Measurements from ENCODE around the gene MERTK. TPM values are rescaled to one million over a fixed set of nuclear protein-coding genes. Genes with fewer than 3 reads are reported as not detected.

The MERTK gene
- total and polyA plus RNA-seq, 2 of the 13 experiments (the other 11 are each of a cell fraction or from before 2014, with no cell fraction given) = 37.3 to 44.7 TPM

GRCh38 chr2:111897924-111898702 is at the start of gene MERTK (continued):
- TF ChIP-seq ZNF513 (CRISPR knock-in tag; conservative IDR thresholded peaks at IDR 0.05) = no peak
- TF ChIP-seq POLR2A (IDR thresholded peaks at IDR 0.05; ENCODE audit: insufficient read depth in 1 of 2, low read depth in 2 of 2, low read length in 2 of 2) = peak; percentile 90 to 92
- TF ChIP-seq ZNF460 (CRISPR knock-in tag; IDR thresholded peaks at IDR 0.05; ENCODE audit: borderline replicate concordance) = no peak; the same call in 1 of the 2 replicates
- peak; percentile 89 for TF ChIP-seq ZSCAN25 (CRISPR knock-in tag; IDR thresholded peaks at IDR 0.05)
- TF ChIP-seq KDM6A (CRISPR knock-in tag; IDR thresholded peaks at IDR 0.05; ENCODE audit: low read depth) = no peak
- no peak for TF ChIP-seq THYN1 (CRISPR knock-in tag; IDR thresholded peaks at IDR 0.05; ENCODE audit: borderline replicate concordance, low read depth)
- TF ChIP-seq CCDC6 (CRISPR knock-in tag; IDR thresholded peaks at IDR 0.05) = peak; percentile 97
- TF ChIP-seq TEAD2 (CRISPR knock-in tag; IDR thresholded peaks at IDR 0.05) = no peak
- peak; percentile 73 for TF ChIP-seq MEIS2 (CRISPR knock-in tag; IDR thresholded peaks at IDR 0.05)
- TF ChIP-seq ZZZ3 (CRISPR knock-in tag; IDR thresholded peaks at IDR 0.05; ENCODE audit: borderline replicate concordance) = no peak
- TF ChIP-seq ZNF296 (CRISPR knock-in tag; conservative IDR thresholded peaks at IDR 0.05) = no peak
- TF ChIP-seq ZNF558 (CRISPR knock-in tag; IDR thresholded peaks at IDR 0.05; ENCODE audit: borderline replicate concordance) = no peak; the same call in 1 of the 2 replicates
- TF ChIP-seq NFYB (CRISPR knock-in tag; IDR thresholded peaks at IDR 0.05) = no peak; the same call in 1 of the 2 replicates
- no peak for TF ChIP-seq IRX3 (CRISPR knock-in tag; IDR thresholded peaks at IDR 0.05; ENCODE audit: borderline replicate concordance, low read depth)
- TF ChIP-seq DZIP1 (CRISPR knock-in tag; IDR thresholded peaks at IDR 0.05) = no peak; the same call in 1 of the 2 replicates
- TF ChIP-seq CBX2 (IDR thresholded peaks at IDR 0.05; ENCODE audit: low read depth, low read length) = no peak
- no peak for TF ChIP-seq CBX2 (CRISPR knock-in tag; IDR thresholded peaks at IDR 0.05; ENCODE audit: low read depth)
- no peak for TF ChIP-seq ZMYM2 (CRISPR knock-in tag; IDR thresholded peaks at IDR 0.05)
- no peak for TF ChIP-seq ZC3H13 (CRISPR knock-in tag; IDR thresholded peaks at IDR 0.05)
- TF ChIP-seq ZNF773 (CRISPR knock-in tag; IDR thresholded peaks at IDR 0.05; ENCODE audit: borderline replicate concordance) = peak; percentile 83; the same call in 1 of the 2 replicates
- TF ChIP-seq SRSF9 (IDR thresholded peaks at IDR 0.05; ENCODE audit: borderline replicate concordance, insufficient read depth, low read depth, low read length, poor library complexity, severe bottlenecking) = no peak
- TF ChIP-seq ZNF280B (CRISPR knock-in tag; IDR thresholded peaks at IDR 0.05; ENCODE audit: borderline replicate concordance) = peak; percentile 87
- no peak for TF ChIP-seq SMARCE1 (IDR thresholded peaks at IDR 0.05; ENCODE audit: borderline replicate concordance)
- TF ChIP-seq NR2C2 (CRISPR knock-in tag; IDR thresholded peaks at IDR 0.05; ENCODE audit: borderline replicate concordance) = 0 out of 2 replicates have a peak, but pooled peaks have one; percentile 51
- TF ChIP-seq ZNF614 (CRISPR knock-in tag; IDR thresholded peaks at IDR 0.05; ENCODE audit: borderline replicate concordance) = peak; percentile 73; the same call in 1 of the 2 replicates
